ENCODE data around the gene CORO2B. TPM values are rescaled to one million over a fixed set of nuclear protein-coding genes. Genes with fewer than 3 reads are reported as not detected.

The CORO2B gene
- total and polyA plus RNA-seq, 9 of the 15 experiments (the other 6 are each of a cell fraction or from before 2014, with no cell fraction given) = not detected

DNA sequence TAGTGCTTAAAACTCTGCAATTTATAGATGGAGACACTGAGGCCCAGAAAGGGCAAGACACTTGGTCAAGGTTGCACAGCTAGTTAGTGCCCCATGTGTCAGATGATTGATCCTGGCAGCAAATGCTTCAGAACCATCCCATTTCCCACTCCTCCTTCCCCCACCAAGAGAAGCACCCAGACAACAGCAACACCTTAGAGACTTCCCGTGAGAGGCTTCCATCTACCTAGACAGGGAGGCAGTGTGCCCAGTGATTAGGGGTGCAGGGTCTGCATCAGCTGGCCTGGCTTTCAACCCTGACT lies 77.6 kb downstream of the CORO2B start (continued):
- TF ChIP-seq, protein P1, sequence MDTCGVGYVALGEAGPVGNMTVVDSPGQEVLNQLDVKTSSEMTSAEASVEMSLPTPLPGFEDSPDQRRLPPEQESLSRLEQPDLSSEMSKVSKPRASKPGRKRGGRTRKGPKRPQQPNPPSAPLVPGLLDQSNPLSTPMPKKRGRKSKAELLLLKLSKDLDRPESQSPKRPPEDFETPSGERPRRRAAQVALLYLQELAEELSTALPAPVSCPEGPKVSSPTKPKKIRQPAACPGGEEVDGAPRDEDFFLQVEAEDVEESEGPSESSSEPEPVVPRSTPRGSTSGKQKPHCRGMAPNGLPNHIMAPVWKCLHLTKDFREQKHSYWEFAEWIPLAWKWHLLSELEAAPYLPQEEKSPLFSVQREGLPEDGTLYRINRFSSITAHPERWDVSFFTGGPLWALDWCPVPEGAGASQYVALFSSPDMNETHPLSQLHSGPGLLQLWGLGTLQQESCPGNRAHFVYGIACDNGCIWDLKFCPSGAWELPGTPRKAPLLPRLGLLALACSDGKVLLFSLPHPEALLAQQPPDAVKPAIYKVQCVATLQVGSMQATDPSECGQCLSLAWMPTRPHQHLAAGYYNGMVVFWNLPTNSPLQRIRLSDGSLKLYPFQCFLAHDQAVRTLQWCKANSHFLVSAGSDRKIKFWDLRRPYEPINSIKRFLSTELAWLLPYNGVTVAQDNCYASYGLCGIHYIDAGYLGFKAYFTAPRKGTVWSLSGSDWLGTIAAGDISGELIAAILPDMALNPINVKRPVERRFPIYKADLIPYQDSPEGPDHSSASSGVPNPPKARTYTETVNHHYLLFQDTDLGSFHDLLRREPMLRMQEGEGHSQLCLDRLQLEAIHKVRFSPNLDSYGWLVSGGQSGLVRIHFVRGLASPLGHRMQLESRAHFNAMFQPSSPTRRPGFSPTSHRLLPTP (IDR thresholded peaks at IDR 0.05; ENCODE audit: borderline replicate concordance, extremely low read depth, insufficient read length) = no peak
- TF ChIP-seq, protein P2, sequence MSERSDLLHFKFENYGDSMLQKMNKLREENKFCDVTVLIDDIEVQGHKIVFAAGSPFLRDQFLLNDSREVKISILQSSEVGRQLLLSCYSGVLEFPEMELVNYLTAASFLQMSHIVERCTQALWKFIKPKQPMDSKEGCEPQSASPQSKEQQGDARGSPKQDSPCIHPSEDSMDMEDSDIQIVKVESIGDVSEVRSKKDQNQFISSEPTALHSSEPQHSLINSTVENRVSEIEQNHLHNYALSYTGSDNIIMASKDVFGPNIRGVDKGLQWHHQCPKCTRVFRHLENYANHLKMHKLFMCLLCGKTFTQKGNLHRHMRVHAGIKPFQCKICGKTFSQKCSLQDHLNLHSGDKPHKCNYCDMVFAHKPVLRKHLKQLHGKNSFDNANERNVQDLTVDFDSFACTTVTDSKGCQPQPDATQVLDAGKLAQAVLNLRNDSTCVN (CRISPR knock-in tag; IDR thresholded peaks at IDR 0.05) = no peak
- TF ChIP-seq RBM25 (IDR thresholded peaks at IDR 0.05; ENCODE audit: low read depth, low read length, severe bottlenecking) (peak; percentile 80), POLR2B (IDR thresholded peaks at IDR 0.05; ENCODE audit: low read depth, partially characterized antibody) (no peak), MYBL2 (IDR thresholded peaks at IDR 0.05; ENCODE audit: low read depth) (no peak), MYBL2 (CRISPR knock-in tag; IDR thresholded peaks at IDR 0.05; ENCODE audit: borderline replicate concordance) (no peak), NR4A1 (CRISPR knock-in tag; IDR thresholded peaks at IDR 0.05) (no peak), NR4A1 (tag; IDR thresholded peaks at IDR 0.05) (no peak), FOXJ2 (tag; IDR thresholded peaks at IDR 0.05) (no peak), NCOA6 (IDR thresholded peaks at IDR 0.05) (no peak), LARP7 (IDR thresholded peaks at IDR 0.05) (no peak), ZNF274 (IDR thresholded peaks at IDR 0.05; ENCODE audit: borderline replicate concordance, low read depth, low read length) (no peak), MED1 (CRISPR knock-in tag; IDR thresholded peaks at IDR 0.05; ENCODE audit: borderline replicate concordance) (no peak), SMARCA5 (IDR thresholded peaks at IDR 0.05) (no peak), TAF1 (IDR thresholded peaks at IDR 0.05; ENCODE audit: control insufficient read depth, extremely low read depth, insufficient read depth, low read length, severe bottlenecking) (no peak), ZSCAN29 (IDR thresholded peaks at IDR 0.05) (no peak), RAD51 (IDR thresholded peaks at IDR 0.05; ENCODE audit: borderline replicate concordance, low read depth) (no peak), BRD9 (IDR thresholded peaks at IDR 0.05; ENCODE audit: low read depth, partially characterized antibody) (no peak), DDX20 (tag; IDR thresholded peaks at IDR 0.05; ENCODE audit: low read depth) (no peak), DACH1 (IDR thresholded peaks at IDR 0.05; ENCODE audit: partially characterized antibody) (no peak)
- TF ChIP-seq, protein P3, sequence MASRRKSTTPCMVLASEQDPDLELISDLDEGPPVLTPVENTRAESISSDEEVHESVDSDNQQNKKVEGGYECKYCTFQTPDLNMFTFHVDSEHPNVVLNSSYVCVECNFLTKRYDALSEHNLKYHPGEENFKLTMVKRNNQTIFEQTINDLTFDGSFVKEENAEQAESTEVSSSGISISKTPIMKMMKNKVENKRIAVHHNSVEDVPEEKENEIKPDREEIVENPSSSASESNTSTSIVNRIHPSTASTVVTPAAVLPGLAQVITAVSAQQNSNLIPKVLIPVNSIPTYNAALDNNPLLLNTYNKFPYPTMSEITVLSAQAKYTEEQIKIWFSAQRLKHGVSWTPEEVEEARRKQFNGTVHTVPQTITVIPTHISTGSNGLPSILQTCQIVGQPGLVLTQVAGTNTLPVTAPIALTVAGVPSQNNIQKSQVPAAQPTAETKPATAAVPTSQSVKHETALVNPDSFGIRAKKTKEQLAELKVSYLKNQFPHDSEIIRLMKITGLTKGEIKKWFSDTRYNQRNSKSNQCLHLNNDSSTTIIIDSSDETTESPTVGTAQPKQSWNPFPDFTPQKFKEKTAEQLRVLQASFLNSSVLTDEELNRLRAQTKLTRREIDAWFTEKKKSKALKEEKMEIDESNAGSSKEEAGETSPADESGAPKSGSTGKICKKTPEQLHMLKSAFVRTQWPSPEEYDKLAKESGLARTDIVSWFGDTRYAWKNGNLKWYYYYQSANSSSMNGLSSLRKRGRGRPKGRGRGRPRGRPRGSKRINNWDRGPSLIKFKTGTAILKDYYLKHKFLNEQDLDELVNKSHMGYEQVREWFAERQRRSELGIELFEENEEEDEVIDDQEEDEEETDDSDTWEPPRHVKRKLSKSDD (conservative IDR thresholded peaks at IDR 0.05; ENCODE audit: low read length) = no peak
- TF ChIP-seq, protein P4, sequence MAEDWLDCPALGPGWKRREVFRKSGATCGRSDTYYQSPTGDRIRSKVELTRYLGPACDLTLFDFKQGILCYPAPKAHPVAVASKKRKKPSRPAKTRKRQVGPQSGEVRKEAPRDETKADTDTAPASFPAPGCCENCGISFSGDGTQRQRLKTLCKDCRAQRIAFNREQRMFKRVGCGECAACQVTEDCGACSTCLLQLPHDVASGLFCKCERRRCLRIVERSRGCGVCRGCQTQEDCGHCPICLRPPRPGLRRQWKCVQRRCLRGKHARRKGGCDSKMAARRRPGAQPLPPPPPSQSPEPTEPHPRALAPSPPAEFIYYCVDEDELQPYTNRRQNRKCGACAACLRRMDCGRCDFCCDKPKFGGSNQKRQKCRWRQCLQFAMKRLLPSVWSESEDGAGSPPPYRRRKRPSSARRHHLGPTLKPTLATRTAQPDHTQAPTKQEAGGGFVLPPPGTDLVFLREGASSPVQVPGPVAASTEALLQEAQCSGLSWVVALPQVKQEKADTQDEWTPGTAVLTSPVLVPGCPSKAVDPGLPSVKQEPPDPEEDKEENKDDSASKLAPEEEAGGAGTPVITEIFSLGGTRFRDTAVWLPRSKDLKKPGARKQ (CRISPR knock-in tag; IDR thresholded peaks at IDR 0.05) = no peak

All from K562 (cell line).